WTC11 (cell line): ENCODE results near the gene ARHGEF38. TPM values are rescaled to one million over a fixed set of nuclear protein-coding genes. Genes with fewer than 3 reads are reported as not detected.

Experiments used
- ATAC-seq: fragments of 200-7000 bp; cut with Tn5 transposase; 2 replicates; pipeline ENCODE4 v1.10.0; 2021; ENCODE audit warnings: mild to moderate bottlenecking, moderate library complexity
- CTCF ChIA-PET: fragments of 300-600 bp; sonication (Branson Sonifier 250); formaldehyde crosslinking; loops from one replicate; lab custom pipeline; 2021; ENCODE audit warnings: antibody characterized with exemption; lab: Charles Lee
- POLR2A ChIA-PET: fragments of 350-600 bp; sonication (Branson Sonifier 250); formaldehyde crosslinking; loops from one replicate; lab custom pipeline; 2021; ENCODE audit warnings: antibody characterized with exemption; lab: Charles Lee
- DNase-seq: peaks from one replicate; pipeline ENCODE4 v3.0.0; 2021; ENCODE audit warnings: low spot score
- H3K27ac Mint-ChIP-seq: 2 replicates; pipeline ENCODE4 v1.8.0; 2021; ENCODE audit warnings: mixed read lengths
- H3K27me3 Mint-ChIP-seq: 2 replicates; pipeline ENCODE4 v1.8.0; 2021; ENCODE audit warnings: low read depth, mild to moderate bottlenecking, moderate library complexity, mixed read lengths
- H3K36me3 Mint-ChIP-seq: 2 replicates; pipeline ENCODE4 v1.8.0; 2021; ENCODE audit warnings: mixed read lengths
- H3K4me1 Mint-ChIP-seq: 2 replicates; pipeline ENCODE4 v1.8.0; 2022; ENCODE audit warnings: mixed read lengths
- H3K4me3 Mint-ChIP-seq: 2 replicates; pipeline ENCODE4 v1.8.0; 2021; ENCODE audit warnings: mild to moderate bottlenecking, moderate library complexity, mixed read lengths
- H3K9me3 Mint-ChIP-seq: 2 replicates; pipeline ENCODE4 v1.8.0; 2021; ENCODE audit warnings: mixed read lengths
- ATF1 ChIP-seq: sonication (generic); formaldehyde crosslinking; IDR thresholded peaks from 2 replicates; pipeline ENCODE4 v1.8.1; 2023; ENCODE audit warnings: mild to moderate bottlenecking, moderate library complexity, missing genetic modification reagents
- FOXP1 ChIP-seq: sonication (generic); formaldehyde crosslinking; IDR thresholded peaks from 2 replicates; pipeline ENCODE4 v1.8.0; 2022; ENCODE audit warnings: missing genetic modification reagents, mild to moderate bottlenecking, moderate library complexity, borderline replicate concordance
- GRHL2 ChIP-seq: fragments of 250-450 bp; sonication (Bioruptor Pico); IDR thresholded peaks from 2 replicates; pipeline ENCODE4 v1.8.0; 2022; ENCODE audit warnings: mild to moderate bottlenecking, moderate library complexity; ENCODE audit not compliant: insufficient replicate concordance, severe bottlenecking
- HMGA2 ChIP-seq: fragments of 250-450 bp; sonication (Bioruptor Pico); IDR thresholded peaks from 2 replicates; pipeline ENCODE4 v1.4.0; 2021; ENCODE audit warnings: mild to moderate bottlenecking, moderate library complexity
- NFYB ChIP-seq: sonication (generic); formaldehyde crosslinking; conservative IDR thresholded peaks from 2 replicates; pipeline ENCODE4 v1.8.0; 2022; ENCODE audit warnings: low read depth, missing genetic modification reagents
- NR3C1 ChIP-seq: sonication (generic); formaldehyde crosslinking; conservative IDR thresholded peaks from 2 replicates; pipeline ENCODE4 v1.8.1; 2023; ENCODE audit warnings: low read depth, mild to moderate bottlenecking, missing genetic modification reagents
- RELA ChIP-seq: sonication (generic); formaldehyde crosslinking; IDR thresholded peaks from 2 replicates; pipeline ENCODE4 v1.8.1; 2022; ENCODE audit warnings: missing genetic modification reagents, mild to moderate bottlenecking, borderline replicate concordance
- SOX15 ChIP-seq: fragments of 250-450 bp; sonication (Bioruptor Pico); IDR thresholded peaks from 2 replicates; pipeline ENCODE4 v1.9.0; 2021; ENCODE audit warnings: mild to moderate bottlenecking
- ZBTB21 ChIP-seq: sonication (generic); formaldehyde crosslinking; IDR thresholded peaks from 2 replicates; pipeline ENCODE4 v1.8.1; 2023; ENCODE audit warnings: mild to moderate bottlenecking, missing genetic modification reagents, borderline replicate concordance
- ZNF138 ChIP-seq: sonication (generic); formaldehyde crosslinking; conservative IDR thresholded peaks from 2 replicates; pipeline ENCODE4 v1.8.1; 2022; ENCODE audit warnings: mild to moderate bottlenecking, moderate library complexity, missing genetic modification reagents
- ZNF263 ChIP-seq: sonication (generic); formaldehyde crosslinking; IDR thresholded peaks from 2 replicates; pipeline ENCODE4 v1.8.1; 2022; ENCODE audit warnings: low read depth, mild to moderate bottlenecking, moderate library complexity, missing genetic modification reagents
- total RNA-seq: library from RNA; stranded (reverse); gene quantifications from 3 replicates; pipeline ENCODE4 v1.2.3, GENCODE V29; 2021
- TF ChIP-seq, protein P1 (sequence below): sonication (generic); formaldehyde crosslinking; IDR thresholded peaks from 2 replicates; pipeline ENCODE4 v1.8.1; 2022; ENCODE audit warnings: missing genetic modification reagents, borderline replicate concordance
- TF ChIP-seq, protein P2 (sequence below): fragments of 200-600 bp; IDR thresholded peaks from 2 replicates; pipeline ENCODE4 v1.8.0; 2022; ENCODE audit warnings: antibody characterized with exemption
- TF ChIP-seq, protein P3 (sequence below): fragments of 250-450 bp; sonication (Bioruptor Pico); IDR thresholded peaks from 2 replicates; pipeline ENCODE4 v1.9.0; 2021; ENCODE audit warnings: mild to moderate bottlenecking, borderline replicate concordance
- TF ChIP-seq, protein P4 (sequence below): sonication (generic); formaldehyde crosslinking; IDR thresholded peaks from 2 replicates; pipeline ENCODE4 v1.8.0; 2022; ENCODE audit warnings: mild to moderate bottlenecking, missing genetic modification reagents
- TF ChIP-seq, protein P5 (sequence below): sonication (generic); formaldehyde crosslinking; IDR thresholded peaks from 2 replicates; pipeline ENCODE4 v1.8.1; 2023; ENCODE audit warnings: mild to moderate bottlenecking, missing genetic modification reagents
- TF ChIP-seq, protein P6 (sequence below): fragments of 250-450 bp; sonication (Bioruptor Pico); IDR thresholded peaks from 2 replicates; pipeline ENCODE4 v1.8.0; 2021; ENCODE audit warnings: mild to moderate bottlenecking
- TF ChIP-seq, protein P7 (sequence below): sonication (generic); formaldehyde crosslinking; IDR thresholded peaks from 2 replicates; pipeline ENCODE4 v1.8.0; 2022; ENCODE audit warnings: mild to moderate bottlenecking, missing genetic modification reagents
- TF ChIP-seq, protein P8 (sequence below): sonication (generic); formaldehyde crosslinking; IDR thresholded peaks from 2 replicates; pipeline ENCODE4 v1.8.0; 2022; ENCODE audit warnings: mild to moderate bottlenecking, missing genetic modification reagents

Gene ARHGEF38
- total RNA-seq, 1 experiment from 2014 or later = not detected

DNA sequence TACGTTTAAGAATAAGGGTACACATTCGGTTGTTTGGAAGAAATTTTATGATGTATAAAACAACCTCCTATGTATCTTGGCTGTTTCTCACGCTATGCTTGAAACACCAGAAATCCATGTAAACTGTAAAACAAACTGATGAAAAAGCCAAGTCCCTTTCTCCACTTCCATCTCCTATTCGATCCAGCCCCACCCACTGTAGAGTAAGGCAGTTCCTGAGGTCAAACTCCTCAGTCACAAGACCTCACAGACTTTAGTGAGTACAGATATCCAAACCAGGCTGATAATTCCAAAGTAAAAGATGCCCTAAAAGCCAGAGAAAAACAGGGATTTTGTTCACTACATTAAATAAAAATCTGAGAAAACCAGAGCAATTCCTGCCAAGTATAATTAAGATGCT lies 45.6 kb downstream of the ARHGEF38 start:
- no peak for ATAC-seq
- Mint-ChIP-seq H3K4me1 (no peaks in the 10 kb centered on the region), H3K4me3 (no peak overlapping the region), H3K36me3 (no peaks in the 10 kb centered on the region), H3K27ac (no peak overlapping the region), H3K9me3 (no peaks in the 10 kb centered on the region), H3K27me3 (peaks cover 6% of the 10 kb centered on the region; the same call in 1 of the 2 replicates)
- no peak for DNase-seq
- TF ChIP-seq, protein P1, sequence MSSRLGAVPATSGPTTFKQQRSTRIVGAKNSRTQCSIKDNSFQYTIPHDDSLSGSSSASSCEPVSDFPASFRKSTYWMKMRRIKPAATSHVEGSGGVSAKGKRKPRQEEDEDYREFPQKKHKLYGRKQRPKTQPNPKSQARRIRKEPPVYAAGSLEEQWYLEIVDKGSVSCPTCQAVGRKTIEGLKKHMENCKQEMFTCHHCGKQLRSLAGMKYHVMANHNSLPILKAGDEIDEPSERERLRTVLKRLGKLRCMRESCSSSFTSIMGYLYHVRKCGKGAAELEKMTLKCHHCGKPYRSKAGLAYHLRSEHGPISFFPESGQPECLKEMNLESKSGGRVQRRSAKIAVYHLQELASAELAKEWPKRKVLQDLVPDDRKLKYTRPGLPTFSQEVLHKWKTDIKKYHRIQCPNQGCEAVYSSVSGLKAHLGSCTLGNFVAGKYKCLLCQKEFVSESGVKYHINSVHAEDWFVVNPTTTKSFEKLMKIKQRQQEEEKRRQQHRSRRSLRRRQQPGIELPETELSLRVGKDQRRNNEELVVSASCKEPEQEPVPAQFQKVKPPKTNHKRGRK (CRISPR knock-in tag) = no peak
- TF ChIP-seq HMGA2 (no peak), SOX15 (CRISPR knock-in tag) (no peak), RELA (CRISPR knock-in tag) (no peak), NFYB (CRISPR knock-in tag) (no peak), ZNF138 (CRISPR knock-in tag) (no peak), GRHL2 (CRISPR knock-in tag) (no peak), FOXP1 (CRISPR knock-in tag) (no peak), ZNF263 (CRISPR knock-in tag) (no peak), ZBTB21 (CRISPR knock-in tag) (no peak), NR3C1 (CRISPR knock-in tag) (no peak), ATF1 (no peak)
- TF ChIP-seq, protein P2, sequence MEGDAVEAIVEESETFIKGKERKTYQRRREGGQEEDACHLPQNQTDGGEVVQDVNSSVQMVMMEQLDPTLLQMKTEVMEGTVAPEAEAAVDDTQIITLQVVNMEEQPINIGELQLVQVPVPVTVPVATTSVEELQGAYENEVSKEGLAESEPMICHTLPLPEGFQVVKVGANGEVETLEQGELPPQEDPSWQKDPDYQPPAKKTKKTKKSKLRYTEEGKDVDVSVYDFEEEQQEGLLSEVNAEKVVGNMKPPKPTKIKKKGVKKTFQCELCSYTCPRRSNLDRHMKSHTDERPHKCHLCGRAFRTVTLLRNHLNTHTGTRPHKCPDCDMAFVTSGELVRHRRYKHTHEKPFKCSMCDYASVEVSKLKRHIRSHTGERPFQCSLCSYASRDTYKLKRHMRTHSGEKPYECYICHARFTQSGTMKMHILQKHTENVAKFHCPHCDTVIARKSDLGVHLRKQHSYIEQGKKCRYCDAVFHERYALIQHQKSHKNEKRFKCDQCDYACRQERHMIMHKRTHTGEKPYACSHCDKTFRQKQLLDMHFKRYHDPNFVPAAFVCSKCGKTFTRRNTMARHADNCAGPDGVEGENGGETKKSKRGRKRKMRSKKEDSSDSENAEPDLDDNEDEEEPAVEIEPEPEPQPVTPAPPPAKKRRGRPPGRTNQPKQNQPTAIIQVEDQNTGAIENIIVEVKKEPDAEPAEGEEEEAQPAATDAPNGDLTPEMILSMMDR = no peak
- TF ChIP-seq, protein P3, sequence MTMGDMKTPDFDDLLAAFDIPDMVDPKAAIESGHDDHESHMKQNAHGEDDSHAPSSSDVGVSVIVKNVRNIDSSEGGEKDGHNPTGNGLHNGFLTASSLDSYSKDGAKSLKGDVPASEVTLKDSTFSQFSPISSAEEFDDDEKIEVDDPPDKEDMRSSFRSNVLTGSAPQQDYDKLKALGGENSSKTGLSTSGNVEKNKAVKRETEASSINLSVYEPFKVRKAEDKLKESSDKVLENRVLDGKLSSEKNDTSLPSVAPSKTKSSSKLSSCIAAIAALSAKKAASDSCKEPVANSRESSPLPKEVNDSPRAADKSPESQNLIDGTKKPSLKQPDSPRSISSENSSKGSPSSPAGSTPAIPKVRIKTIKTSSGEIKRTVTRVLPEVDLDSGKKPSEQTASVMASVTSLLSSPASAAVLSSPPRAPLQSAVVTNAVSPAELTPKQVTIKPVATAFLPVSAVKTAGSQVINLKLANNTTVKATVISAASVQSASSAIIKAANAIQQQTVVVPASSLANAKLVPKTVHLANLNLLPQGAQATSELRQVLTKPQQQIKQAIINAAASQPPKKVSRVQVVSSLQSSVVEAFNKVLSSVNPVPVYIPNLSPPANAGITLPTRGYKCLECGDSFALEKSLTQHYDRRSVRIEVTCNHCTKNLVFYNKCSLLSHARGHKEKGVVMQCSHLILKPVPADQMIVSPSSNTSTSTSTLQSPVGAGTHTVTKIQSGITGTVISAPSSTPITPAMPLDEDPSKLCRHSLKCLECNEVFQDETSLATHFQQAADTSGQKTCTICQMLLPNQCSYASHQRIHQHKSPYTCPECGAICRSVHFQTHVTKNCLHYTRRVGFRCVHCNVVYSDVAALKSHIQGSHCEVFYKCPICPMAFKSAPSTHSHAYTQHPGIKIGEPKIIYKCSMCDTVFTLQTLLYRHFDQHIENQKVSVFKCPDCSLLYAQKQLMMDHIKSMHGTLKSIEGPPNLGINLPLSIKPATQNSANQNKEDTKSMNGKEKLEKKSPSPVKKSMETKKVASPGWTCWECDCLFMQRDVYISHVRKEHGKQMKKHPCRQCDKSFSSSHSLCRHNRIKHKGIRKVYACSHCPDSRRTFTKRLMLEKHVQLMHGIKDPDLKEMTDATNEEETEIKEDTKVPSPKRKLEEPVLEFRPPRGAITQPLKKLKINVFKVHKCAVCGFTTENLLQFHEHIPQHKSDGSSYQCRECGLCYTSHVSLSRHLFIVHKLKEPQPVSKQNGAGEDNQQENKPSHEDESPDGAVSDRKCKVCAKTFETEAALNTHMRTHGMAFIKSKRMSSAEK (CRISPR knock-in tag) = no peak
- TF ChIP-seq, protein P4, sequence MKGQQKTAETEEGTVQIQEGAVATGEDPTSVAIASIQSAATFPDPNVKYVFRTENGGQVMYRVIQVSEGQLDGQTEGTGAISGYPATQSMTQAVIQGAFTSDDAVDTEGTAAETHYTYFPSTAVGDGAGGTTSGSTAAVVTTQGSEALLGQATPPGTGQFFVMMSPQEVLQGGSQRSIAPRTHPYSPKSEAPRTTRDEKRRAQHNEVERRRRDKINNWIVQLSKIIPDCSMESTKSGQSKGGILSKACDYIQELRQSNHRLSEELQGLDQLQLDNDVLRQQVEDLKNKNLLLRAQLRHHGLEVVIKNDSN (CRISPR knock-in tag) = no peak
- TF ChIP-seq, protein P5, sequence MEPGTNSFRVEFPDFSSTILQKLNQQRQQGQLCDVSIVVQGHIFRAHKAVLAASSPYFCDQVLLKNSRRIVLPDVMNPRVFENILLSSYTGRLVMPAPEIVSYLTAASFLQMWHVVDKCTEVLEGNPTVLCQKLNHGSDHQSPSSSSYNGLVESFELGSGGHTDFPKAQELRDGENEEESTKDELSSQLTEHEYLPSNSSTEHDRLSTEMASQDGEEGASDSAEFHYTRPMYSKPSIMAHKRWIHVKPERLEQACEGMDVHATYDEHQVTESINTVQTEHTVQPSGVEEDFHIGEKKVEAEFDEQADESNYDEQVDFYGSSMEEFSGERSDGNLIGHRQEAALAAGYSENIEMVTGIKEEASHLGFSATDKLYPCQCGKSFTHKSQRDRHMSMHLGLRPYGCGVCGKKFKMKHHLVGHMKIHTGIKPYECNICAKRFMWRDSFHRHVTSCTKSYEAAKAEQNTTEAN (CRISPR knock-in tag) = no peak
- TF ChIP-seq, protein P6, sequence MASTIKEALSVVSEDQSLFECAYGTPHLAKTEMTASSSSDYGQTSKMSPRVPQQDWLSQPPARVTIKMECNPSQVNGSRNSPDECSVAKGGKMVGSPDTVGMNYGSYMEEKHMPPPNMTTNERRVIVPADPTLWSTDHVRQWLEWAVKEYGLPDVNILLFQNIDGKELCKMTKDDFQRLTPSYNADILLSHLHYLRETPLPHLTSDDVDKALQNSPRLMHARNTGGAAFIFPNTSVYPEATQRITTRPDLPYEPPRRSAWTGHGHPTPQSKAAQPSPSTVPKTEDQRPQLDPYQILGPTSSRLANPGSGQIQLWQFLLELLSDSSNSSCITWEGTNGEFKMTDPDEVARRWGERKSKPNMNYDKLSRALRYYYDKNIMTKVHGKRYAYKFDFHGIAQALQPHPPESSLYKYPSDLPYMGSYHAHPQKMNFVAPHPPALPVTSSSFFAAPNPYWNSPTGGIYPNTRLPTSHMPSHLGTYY (CRISPR knock-in tag) = no peak
- TF ChIP-seq, protein P7, sequence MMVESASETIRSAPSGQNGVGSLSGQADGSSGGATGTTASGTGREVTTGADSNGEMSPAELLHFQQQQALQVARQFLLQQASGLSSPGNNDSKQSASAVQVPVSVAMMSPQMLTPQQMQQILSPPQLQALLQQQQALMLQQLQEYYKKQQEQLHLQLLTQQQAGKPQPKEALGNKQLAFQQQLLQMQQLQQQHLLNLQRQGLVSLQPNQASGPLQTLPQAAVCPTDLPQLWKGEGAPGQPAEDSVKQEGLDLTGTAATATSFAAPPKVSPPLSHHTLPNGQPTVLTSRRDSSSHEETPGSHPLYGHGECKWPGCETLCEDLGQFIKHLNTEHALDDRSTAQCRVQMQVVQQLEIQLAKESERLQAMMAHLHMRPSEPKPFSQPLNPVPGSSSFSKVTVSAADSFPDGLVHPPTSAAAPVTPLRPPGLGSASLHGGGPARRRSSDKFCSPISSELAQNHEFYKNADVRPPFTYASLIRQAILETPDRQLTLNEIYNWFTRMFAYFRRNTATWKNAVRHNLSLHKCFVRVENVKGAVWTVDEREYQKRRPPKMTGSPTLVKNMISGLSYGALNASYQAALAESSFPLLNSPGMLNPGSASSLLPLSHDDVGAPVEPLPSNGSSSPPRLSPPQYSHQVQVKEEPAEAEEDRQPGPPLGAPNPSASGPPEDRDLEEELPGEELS (CRISPR knock-in tag) = no peak
- TF ChIP-seq, protein P8, sequence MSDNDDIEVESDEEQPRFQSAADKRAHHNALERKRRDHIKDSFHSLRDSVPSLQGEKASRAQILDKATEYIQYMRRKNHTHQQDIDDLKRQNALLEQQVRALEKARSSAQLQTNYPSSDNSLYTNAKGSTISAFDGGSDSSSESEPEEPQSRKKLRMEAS = no peak
- ChIA-PET CTCF (no interaction called here), POLR2A (no interaction called here)
